K562 (cell line): ENCODE data around the gene BMP10. TPM values are rescaled to one million over a fixed set of nuclear protein-coding genes. Genes with fewer than 3 reads are reported as not detected.

Source experiments
- TEAD4 ChIP-seq, 2 experiments: sonication (generic) in 1 of 2; formaldehyde crosslinking in 1 of 2; IDR thresholded peaks; 2 replicates each; pipeline versions ENCODE4 v1.6.1 to v1.8.0; 2012 to 2022; ENCODE audit warnings: borderline replicate concordance in 1 of 2, inconsistent platforms in 1 of 2, low read length in 1 of 2, mild to moderate bottlenecking in 1 of 2, missing genetic modification reagents in 1 of 2
- ZNF318 ChIP-seq, 2 experiments: fragments of 450-650 bp; IDR thresholded peaks; 2 replicates each; pipeline ENCODE4 v1.6.1; 2016; ENCODE audit warnings: mild to moderate bottlenecking in 2 of 2, borderline replicate concordance in 1 of 2, low read depth in 1 of 2, moderate library complexity in 1 of 2
- ZNF644 ChIP-seq: fragments of 200-800 bp; sonication (Bioruptor generic); IDR thresholded peaks from 2 replicates; pipeline ENCODE4 v1.6.1; 2016; ENCODE audit warnings: low read depth, missing genetic modification characterization, missing compliant biosample characterization
- polyA plus RNA-seq, 8 experiments: library from polyadenylated mRNA; depleted of rRNA in 4 of 8; stranded (reverse) in 5 of 8; unstranded in 3 of 8; fragments of >200 nt; fragmentation: Nextera tagmentation in 2 of 8; fragmentation: Illumina TruSeq in 1 of 8; extraction: Ambion mirVana in 2 of 8; extraction: Trizol in 1 of 8; gene quantifications; 2 replicates each; pipeline versions ENCODE4 v1.2.1 to v1.2.3, GENCODE V29; 2011 to 2014; ENCODE audit warnings: inconsistent platforms in 1 of 8, missing spikeins in 1 of 8
- total RNA-seq, 7 experiments: library from RNA; depleted of rRNA in 6 of 7; stranded (reverse); fragments of >200 nt in 6 of 7; fragmentation: Illumina TruSeq in 2 of 7; extraction: Trizol in 2 of 7; gene quantifications; 2 replicates each; pipeline versions ENCODE4 v1.2.1 to v1.2.3, GENCODE V29; 2011 to 2021; ENCODE audit warnings: low replicate concordance in 1 of 7

The BMP10 gene
- total and polyA plus RNA-seq, 9 of the 15 experiments (the other 6 are each of a cell fraction or from before 2014, with no cell fraction given): 0.11 to 0.91 (median 0.43) TPM

- TF ChIP-seq ZNF644 (no peak), ZNF318 (IDR thresholded peaks at IDR 0.05; ENCODE audit: borderline replicate concordance in 1 of 2, low read depth in 1 of 2) (no peak), TEAD4 (IDR thresholded peaks at IDR 0.05; ENCODE audit: low read length) (no peak), TEAD4 (CRISPR knock-in tag; IDR thresholded peaks at IDR 0.05; ENCODE audit: borderline replicate concordance) (no peak)
Observed at GRCh38 chr2:68837861-68838341, 33.3 kb downstream of the BMP10 start (continued).
